Fibroblast of skin of left quadriceps (primary cell): ENCODE measurements around the gene AFAP1.

Experiments
- DNase-seq, 2 experiments: peaks; one replicate each; pipeline ENCODE4 v3.0.0-alpha.2; 2013; ENCODE audit warnings: low read depth in 2 of 2

Gene AFAP1

DNA sequence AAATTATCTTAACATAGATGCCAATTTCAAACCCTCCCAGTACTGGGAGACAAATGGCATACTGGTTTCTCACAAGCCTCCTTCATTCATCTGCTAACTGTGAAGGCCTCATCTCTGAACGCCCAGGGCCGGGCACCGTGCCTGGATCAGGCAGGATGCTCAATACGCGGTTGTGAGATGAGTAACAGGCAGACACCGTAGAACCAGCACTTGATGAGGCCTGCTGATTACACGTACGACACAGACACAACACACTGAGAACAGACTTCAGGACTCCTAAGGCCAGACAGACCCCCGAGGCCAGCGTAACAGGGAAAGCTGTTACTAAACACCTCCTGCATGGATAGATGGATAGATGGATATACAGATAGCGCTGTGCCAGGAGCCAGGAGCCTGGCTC, 154.6 kb downstream of the AFAP1 start:
- DNase-seq, result no peak

DNA sequence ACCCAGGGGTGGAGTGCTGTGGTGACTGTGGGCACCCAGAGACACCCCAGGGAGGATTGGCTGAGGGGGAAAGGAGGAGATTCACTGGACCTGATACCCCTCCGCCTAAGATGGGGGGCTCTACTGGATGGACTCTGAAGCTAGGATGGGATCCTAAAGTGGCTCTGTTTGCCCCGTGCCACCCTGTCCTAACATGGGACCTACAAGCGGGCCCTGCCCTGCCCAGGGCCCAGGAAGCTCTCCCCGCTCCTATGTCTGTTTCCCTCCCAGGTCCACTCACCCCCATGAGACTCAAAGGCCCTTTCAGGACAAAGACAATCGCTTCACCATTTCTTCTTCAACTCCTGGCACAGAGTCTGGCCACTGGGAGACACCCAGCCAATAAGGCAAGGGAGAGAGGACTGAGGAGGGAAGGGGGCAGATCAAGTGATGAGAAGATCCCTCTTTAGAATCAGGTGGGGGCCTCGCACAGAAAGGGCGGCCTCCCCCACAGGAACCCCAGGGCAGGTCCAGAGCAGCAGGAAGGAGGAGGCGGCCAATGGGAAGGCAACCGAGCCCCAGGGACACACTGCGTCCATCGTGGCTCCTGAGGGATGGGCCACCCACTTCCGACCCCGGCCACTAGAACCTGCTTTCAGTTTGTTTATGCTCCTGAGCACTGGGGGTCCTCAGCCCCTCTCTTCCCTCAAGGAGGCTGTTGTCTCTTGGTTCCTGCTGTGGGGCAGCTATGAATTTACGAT, 155.4 kb downstream of the AFAP1 start:
- DNase-seq, result no peak

DNA sequence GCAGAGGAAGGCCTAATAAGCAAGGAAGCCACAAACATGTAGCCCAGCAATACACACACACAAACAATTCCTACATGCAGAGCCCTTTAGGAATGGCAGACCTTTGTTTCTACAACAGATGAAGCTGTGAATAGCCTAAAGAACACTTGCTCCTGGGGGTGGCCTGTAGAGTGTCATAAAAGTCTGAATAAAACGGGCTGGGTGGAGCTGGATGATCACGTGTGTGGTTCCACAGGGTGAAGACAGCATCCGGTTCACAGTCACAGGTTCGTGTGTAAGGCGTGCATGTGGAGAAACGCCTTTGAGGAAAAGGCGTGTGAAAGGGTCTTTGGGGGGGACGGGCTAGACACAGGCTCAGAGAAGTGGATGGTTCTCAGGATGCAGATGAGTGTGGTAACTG, 156.1 kb downstream of the AFAP1 start:
- DNase-seq, result no peak

DNA sequence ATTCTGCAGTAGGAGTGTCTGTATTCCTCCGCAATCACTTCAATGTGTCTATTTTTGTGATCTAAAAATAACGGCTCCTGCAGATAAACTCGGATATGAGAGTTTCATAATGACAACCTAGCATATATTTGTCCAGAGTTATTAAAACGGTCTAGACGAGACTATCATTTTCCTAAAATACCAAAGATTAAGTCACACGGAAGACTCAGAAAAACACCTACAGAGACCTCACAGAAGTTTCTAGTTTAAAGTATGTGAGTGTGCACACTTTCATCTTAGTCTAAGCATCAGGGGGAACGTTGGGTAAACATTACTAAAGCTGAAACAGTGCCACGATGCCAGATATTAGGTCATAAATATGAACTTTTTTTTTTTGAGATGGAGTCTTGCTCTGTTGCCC, 156.9 kb downstream of the AFAP1 start:
- DNase-seq, result no peak

DNA sequence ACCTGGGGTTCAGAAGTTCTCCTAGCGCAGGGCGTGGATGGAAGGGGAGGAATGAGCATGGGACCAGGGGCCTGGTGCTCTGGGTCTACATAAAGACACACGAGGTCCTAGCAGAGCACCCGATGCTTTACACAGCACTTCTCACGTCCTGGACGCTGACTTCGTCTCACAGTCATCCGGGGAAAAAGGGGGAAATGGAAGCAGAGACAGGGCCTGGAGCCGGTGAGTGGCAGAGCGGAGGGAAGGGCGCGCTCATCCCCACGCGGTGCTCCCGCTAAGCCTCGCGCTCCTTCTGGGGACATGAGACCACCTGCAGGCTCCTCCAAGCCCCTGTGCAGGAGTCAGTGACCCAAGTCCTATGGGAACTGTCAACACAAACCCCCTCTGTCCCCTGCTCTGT, 157.7 kb downstream of the AFAP1 start:
- no peak for DNase-seq

DNA sequence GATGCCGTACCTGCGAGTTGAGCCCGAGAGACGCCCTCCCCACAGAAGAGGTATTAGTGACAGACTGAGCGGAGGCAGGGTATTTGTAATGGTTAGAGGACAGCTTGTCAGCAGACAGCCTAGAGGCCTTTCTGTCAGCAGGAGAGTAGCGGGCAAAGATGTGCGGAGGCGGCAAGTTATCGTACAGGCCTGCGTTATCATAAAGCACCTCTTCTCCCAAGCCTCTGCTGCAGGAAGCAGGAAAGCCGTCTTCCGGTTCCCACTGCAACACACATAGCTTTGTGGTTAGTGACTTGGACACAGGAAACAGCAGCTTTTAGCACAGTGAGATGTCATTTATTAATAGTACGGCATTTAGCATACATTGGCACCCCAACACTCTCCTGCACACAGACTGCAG, 158.3 kb downstream of the AFAP1 start:
- peak; percentile 34 to 39 for DNase-seq

DNA sequence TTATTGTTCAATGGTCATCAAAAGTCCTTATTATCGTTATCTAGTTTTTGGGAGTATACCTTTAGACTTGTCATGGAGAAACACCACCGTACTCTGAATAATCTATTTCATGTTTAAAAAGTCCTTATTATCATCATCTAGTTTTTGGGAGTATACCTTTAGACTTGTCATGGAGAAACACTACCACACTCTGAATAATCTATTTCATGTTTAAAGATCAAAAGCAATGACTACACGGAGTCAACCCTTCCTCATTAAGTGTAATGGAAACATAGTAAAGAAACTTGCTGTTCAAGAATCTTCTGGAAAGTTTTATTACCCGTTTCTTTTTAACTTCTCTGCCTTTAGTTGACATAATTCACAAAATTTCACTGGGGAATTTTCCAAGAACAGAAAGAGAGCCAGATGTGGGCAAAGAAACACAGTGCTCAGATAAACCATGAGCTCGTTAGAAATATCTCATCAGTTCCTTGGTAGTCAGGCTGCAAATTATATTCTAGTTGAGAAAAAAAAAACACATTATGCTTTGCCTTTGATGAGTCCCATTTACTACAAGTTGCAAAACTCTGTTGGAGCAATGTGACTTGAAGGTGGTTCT, 158.8 kb downstream of the AFAP1 start:
- DNase-seq, result peak in 1 of 2 experiments; percentile 37

DNA sequence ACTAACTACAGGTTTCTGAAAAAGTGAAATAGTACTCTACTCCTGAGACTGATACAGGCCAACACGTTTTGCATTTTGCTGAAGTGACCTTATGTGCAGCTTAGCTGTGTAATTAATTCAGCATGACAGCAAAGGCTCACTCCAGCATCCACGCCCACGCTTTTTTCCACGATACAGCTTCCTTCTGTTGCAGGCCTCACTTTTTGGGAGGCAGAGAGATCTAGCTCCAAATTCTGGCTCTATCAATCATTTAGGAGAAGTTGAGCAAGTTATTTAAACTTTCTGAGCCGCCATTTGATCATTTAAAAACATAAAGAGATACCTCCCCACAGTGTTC, 160.3 kb downstream of the AFAP1 start:
- no peak for DNase-seq

DNA sequence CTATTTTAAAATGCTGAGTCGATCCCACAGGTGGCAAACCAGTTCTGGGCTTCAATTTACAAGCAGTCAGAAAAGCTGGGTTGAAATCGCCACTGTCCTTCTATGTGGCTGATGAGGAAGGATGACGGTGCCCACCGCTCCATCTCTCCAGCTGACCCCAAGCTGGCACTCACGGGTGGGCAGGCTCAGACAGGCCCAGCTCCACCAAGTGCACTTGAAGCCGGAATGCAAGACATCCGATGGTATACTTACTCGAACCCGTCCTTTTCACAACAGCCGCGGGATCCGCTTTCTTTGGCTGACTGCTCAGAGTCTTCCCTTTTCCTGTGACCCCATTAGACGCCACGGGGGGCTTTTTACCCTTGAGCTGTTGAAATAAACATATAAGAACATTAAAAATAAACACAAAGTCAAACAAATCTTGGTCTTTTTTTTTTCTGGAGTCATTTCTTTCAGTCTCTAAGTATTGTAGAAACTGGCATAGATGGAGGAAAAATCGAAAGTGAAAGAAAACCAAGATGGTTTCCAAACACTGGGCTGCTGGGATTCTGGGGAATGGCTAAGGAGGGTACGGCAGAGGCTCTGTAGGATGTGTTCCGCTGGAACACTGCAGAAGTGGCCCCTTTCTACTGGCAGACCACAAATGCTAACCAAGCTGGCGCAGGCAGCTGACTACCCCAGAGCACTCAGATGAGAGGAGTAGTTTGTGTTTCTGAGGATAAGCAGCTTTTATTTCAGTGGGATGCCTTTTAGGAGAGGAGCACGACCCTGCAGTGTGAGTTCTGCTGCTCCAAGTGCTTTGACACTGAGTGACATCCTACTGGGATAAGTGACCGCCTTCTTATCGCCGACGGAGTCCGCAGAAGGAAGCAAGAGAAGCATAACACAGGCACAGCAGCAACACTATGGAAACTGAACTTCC, 160.9 kb downstream of the AFAP1 start:
- no peak for DNase-seq

DNA sequence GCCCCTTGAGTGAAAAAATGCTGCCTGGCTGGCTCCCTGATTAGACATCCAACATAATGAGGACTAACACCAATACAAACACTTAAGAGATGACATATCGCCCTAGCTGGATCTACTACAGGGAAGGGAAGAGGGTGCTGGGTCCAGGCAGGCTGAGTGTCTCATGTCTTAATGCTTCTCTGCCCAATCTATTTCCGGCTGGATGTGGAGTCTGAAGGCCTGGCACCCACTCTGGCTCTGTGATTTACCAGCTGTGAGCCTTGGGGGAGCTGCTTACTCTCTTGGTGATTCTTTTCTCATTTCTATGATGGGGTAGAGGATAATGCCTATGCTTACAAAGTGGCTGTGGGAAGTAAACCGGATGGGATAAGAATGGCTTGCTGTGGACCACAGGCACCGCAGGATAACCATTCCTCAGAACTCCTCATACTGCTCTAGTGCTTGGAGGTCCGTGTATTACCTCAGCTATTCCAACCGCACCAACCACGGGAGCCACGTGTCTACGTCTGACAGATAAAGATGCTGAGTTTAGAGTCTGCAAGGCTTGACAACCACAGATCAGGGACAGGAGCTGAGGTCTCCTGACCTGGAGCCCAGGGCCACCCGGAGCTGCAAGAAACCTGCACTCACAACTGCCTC, 161.7 kb downstream of the AFAP1 start:
- DNase-seq, result no peak

DNA sequence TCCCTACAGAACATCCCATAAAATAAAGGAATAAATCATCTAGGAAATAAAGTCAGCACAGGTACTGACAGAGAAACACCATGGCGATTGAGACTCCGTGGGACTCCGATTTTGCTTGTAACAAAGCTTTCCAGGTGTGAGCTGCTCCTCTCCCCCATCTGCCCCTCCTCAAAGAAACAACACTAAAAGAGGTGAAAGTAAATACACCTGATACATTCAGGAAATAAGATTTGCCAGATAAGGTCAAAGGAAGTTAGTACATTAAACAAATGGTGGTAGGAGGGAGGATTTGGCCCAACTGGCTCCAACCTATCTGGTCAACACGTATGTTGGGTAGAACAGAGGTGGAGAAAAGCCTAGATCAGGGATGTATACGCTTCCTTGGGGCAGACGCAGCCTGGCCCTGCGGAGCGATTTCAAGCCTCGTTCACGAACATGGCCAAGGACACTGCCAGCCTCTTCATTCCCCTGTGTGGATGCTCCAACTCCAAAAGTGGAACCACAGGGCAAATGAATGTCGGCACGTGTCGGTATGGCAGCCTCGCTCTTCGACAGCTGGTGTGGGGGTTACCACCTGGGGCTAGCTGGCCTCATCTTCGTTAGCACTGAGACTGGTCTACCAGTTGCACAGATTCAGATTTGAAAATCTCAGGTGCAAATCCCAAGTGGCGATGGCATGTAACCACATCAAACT, 162.5 kb downstream of the AFAP1 start:
- DNase-seq, result no peak

DNA sequence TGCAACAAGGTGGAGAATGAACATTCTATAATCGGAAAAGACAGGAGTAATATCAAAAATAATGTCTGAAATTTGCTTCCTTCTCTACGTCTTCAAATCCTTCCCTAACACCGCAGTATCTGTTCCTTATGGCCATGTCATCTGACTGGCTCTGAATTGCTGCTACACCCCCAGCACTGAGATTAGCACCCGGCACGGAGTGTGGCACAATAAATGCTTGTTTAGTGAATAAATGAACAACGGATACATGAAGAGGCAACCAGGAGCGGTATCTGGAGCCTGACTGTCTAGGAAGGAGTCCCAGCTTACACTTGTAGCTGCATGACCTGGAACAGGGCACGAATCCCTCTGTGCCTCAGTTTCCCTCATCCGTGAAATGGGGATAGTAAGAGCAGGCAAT, 164.3 kb downstream of the AFAP1 start:
- no peak for DNase-seq

DNA sequence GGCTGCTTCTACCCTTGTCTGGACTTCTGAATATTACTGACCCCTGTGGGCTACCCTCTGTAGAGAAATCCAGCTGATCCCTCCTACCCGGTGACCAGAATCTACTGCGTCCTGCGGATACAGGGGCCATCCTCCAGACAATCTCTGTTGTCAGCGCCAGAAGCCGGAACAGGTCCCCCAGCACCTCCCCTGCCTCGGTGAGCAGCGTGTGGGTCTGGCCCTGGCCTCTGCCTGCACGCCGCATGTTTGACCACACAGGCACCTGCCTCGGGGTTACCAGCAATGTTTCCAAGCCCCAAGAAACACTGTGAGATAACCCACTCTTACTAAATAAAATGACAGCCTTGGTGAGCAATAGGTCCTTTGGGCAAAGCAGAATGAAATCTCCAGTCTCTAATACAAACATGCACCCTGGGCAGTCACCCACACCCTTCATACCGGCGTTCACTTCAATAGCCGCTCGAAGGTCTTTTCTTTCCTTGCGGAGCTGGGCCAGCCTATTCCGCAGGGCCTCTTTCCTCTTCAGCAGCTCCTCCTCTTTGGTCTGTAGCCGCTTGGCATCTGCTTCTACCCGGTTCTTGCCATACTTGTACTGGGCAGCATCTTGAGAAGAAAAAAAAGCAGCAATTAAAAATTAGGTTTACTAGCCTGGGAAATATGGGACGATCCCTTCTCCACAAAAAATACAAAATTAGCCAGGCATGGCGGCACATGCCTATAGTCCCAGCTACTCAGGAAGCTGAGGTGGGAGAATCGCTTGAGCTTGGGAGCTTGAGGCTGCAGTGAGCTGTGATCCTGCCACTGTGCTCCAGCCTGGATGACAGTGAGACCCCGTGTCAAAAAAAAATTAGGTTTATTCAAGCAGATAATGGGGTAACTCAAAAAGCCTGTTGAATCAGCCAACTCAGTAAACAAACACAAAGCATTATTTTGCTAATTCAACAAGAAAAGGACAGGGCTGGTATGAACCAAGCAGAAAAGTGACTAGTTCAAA, 165.1 kb downstream of the AFAP1 start:
- no peak for DNase-seq

DNA sequence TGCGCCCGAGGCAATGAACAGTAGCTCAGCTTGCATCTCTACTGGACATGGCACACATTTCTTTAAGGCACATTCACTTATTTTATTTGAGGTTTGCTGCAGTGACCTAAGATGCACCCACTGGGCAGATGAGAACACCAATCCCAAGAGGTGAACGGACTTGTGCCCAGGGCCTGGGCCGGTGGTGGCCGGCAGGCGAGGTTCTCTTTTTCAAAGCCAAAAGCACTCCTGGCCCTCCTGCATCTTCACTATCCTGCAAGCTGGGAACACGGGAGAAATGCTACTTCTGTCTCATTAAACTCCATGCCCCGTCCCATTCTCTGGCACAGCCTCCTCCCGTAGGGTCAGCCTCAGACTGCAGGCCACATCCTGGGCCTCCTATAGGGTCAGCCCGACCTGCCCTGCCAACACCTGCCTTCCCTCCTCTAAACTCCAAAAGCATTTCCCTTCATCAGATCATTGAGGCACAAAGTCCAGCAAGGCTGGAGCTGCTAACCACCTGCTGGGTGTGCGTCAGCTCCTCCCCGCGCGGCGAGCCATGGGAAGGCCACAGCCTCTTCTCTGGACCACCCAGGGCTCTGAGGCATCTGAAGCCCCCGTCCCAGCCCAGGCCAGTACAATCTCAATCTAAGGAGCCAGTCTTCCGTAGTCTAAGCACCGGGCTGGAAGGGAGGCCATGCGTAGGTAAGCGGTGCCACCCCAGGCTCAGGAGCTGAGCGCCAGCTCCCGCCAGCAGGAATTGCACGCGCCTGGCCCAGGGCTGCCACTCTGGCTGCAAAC, 166.1 kb downstream of the AFAP1 start:
- no peak for DNase-seq

DNA sequence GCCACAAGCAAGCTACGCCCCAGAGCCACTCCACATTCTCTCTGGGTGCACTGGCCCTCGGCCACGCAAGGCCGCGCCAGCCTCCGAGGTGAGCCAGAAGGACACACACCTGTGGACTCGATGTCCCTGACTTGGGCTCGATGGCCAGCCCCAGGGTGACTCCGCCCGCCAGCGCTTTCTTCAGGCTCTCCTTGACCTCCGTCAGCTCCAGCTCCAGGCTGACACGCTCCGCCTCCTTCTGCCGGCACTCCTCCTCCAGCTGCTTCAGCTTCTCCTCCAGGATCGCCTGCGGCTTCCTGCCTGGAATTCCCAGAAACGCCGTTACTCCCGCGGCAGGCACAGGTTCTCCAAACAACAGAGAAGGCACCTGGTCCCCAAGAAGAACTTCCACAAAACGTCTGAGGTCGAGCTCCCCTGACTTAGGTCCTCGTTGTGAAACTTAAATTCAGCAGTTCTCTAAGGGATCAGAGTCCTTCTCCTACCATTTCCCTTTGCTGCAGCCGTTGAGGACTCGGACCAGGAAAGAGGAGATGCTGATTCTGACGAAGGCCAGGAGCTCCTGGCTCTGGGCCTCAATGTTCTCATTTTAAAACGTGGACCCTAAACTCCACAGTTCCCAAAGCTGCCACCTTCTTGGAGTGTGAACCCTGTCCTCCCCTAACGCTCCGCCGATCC, 166.8 kb downstream of the AFAP1 start:
- DNase-seq, result no peak

DNA sequence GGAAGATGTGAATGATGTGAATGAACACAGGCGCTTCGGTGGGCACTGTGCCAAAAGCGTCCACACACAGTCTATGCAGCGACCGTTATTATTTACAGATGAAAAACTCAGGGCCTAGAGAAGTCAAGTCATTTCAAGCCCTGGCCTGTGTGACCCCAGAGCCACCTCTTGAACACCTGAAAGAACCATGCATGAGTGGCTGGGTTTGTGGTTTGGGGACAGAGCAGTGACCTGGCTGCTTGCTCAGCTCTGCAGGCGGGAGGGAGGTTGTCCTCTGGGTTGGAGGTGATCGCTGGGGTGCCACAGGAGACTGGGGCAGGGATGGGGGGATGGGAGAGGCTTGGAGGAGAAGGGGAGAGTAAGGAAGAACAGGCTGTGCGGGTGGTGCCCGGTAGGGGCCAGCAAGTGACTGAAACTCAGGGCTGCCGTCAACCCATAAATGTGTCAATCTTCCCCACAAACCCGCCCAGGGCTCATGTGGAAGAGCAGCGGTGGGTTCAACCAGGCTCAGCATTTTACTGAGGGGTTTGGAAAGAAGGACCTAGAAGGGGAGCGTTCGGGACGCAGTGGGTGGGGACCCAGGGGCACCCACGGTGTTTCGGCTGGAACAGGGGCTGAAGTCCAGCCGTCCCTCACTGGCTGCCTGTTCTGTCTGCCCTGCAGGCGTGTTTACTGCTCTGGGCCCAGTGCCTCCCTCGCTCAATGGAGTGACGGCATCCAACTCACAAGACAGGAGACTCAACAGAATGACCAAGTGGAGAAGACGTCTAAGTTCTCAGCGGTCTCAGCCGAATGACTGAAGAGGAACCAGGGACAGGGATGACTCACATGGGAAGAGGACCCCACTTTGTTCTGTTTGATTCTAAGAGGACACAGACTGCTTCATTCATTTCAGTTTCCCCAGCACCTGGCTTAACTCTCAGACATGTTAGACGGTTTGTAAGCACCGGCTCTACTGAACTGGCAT, 167.8 kb downstream of the AFAP1 start:
- no peak for DNase-seq

DNA sequence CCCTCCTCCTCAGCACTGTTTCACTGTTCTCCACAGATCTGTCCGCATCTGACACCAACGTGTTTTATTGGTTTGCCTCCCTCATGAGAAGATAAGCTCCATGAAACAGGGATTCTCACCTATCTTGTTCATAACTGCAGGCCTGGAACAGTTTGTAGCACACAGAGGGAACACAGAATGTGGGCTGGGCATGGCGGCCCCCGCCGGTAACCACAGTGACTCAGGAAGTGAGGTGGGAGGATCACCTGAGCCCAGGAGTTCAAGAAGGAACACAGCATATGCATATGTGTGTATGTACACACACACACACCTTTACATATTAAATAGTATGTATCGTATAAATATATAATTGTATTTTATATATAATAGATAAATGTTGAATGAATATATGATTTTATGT, 168.6 kb downstream of the AFAP1 start:
- DNase-seq, result no peak
